WTC11 (cell line): Measurements from ENCODE around the gene SMDT1. TPM values are rescaled to one million over a fixed set of nuclear protein-coding genes. Genes with fewer than 3 reads are reported as not detected.

Experiments used
- ATAC-seq: fragments of 200-7000 bp; cut with Tn5 transposase; 2 replicates; pipeline ENCODE4 v1.10.0; 2021; ENCODE audit warnings: mild to moderate bottlenecking, moderate library complexity
- CTCF ChIA-PET: fragments of 300-600 bp; sonication (Branson Sonifier 250); formaldehyde crosslinking; loops from one replicate; lab custom pipeline; 2021; ENCODE audit warnings: antibody characterized with exemption; lab: Charles Lee
- POLR2A ChIA-PET: fragments of 350-600 bp; sonication (Branson Sonifier 250); formaldehyde crosslinking; loops from one replicate; lab custom pipeline; 2021; ENCODE audit warnings: antibody characterized with exemption; lab: Charles Lee
- DNase-seq: peaks from one replicate; pipeline ENCODE4 v3.0.0; 2021; ENCODE audit warnings: low spot score
- H3K27ac Mint-ChIP-seq: 2 replicates; pipeline ENCODE4 v1.8.0; 2021; ENCODE audit warnings: mixed read lengths
- H3K27me3 Mint-ChIP-seq: 2 replicates; pipeline ENCODE4 v1.8.0; 2021; ENCODE audit warnings: low read depth, mild to moderate bottlenecking, moderate library complexity, mixed read lengths
- H3K36me3 Mint-ChIP-seq: 2 replicates; pipeline ENCODE4 v1.8.0; 2021; ENCODE audit warnings: mixed read lengths
- H3K4me1 Mint-ChIP-seq: 2 replicates; pipeline ENCODE4 v1.8.0; 2022; ENCODE audit warnings: mixed read lengths
- H3K4me3 Mint-ChIP-seq: 2 replicates; pipeline ENCODE4 v1.8.0; 2021; ENCODE audit warnings: mild to moderate bottlenecking, moderate library complexity, mixed read lengths
- H3K9me3 Mint-ChIP-seq: 2 replicates; pipeline ENCODE4 v1.8.0; 2021; ENCODE audit warnings: mixed read lengths
- AFF4 ChIP-seq: sonication (generic); formaldehyde crosslinking; IDR thresholded peaks from 2 replicates; pipeline ENCODE4 v1.8.1; 2023; ENCODE audit warnings: mild to moderate bottlenecking, missing genetic modification reagents, borderline replicate concordance
- CBFB ChIP-seq: sonication (generic); formaldehyde crosslinking; IDR thresholded peaks from 2 replicates; pipeline ENCODE4 v1.8.1; 2022; ENCODE audit warnings: mild to moderate bottlenecking, low read depth, missing genetic modification reagents
- CREB1 ChIP-seq: sonication (generic); formaldehyde crosslinking; IDR thresholded peaks from 2 replicates; pipeline ENCODE4 v1.8.0; 2023; ENCODE audit warnings: mild to moderate bottlenecking, missing genetic modification reagents
- E2F1 ChIP-seq: sonication (generic); formaldehyde crosslinking; IDR thresholded peaks from 2 replicates; pipeline ENCODE4 v1.8.0; 2022; ENCODE audit warnings: mild to moderate bottlenecking, missing genetic modification reagents
- E2F4 ChIP-seq: sonication (generic); formaldehyde crosslinking; IDR thresholded peaks from 2 replicates; pipeline ENCODE4 v1.8.1; 2022; ENCODE audit warnings: low read depth, mild to moderate bottlenecking, moderate library complexity, missing genetic modification reagents, borderline replicate concordance
- ETV6 ChIP-seq: sonication (generic); formaldehyde crosslinking; IDR thresholded peaks from 2 replicates; pipeline ENCODE4 v1.8.1; 2022; ENCODE audit warnings: mild to moderate bottlenecking, missing genetic modification reagents
- FOXP1 ChIP-seq: sonication (generic); formaldehyde crosslinking; IDR thresholded peaks from 2 replicates; pipeline ENCODE4 v1.8.0; 2022; ENCODE audit warnings: missing genetic modification reagents, mild to moderate bottlenecking, moderate library complexity, borderline replicate concordance
- MAX ChIP-seq: sonication (generic); formaldehyde crosslinking; IDR thresholded peaks from 2 replicates; pipeline ENCODE4 v1.8.0; 2022; ENCODE audit warnings: mild to moderate bottlenecking, missing genetic modification reagents
- MYBL2 ChIP-seq: sonication (generic); formaldehyde crosslinking; IDR thresholded peaks from 2 replicates; pipeline ENCODE4 v1.8.1; 2023; ENCODE audit warnings: mild to moderate bottlenecking, moderate library complexity, missing genetic modification reagents
- NR1H2 ChIP-seq: sonication (generic); formaldehyde crosslinking; IDR thresholded peaks from 2 replicates; pipeline ENCODE4 v1.9.0; 2021; ENCODE audit warnings: mild to moderate bottlenecking, moderate library complexity, missing genetic modification reagents
- SMAD4 ChIP-seq: sonication (generic); formaldehyde crosslinking; IDR thresholded peaks from 2 replicates; pipeline ENCODE4 v1.8.0; 2022; ENCODE audit warnings: mild to moderate bottlenecking, missing genetic modification reagents
- TEAD1 ChIP-seq: sonication (generic); formaldehyde crosslinking; IDR thresholded peaks from 2 replicates; pipeline ENCODE4 v1.8.0; 2022; ENCODE audit warnings: mild to moderate bottlenecking, missing genetic modification reagents
- TEAD4 ChIP-seq: sonication (generic); formaldehyde crosslinking; IDR thresholded peaks from 2 replicates; pipeline ENCODE4 v1.8.0; 2022; ENCODE audit warnings: mild to moderate bottlenecking, missing genetic modification reagents
- TP53 ChIP-seq: sonication (generic); formaldehyde crosslinking; IDR thresholded peaks from 2 replicates; pipeline ENCODE4 v1.8.1; 2023; ENCODE audit warnings: mild to moderate bottlenecking, missing genetic modification reagents
- USF1 ChIP-seq: sonication (generic); formaldehyde crosslinking; IDR thresholded peaks from 2 replicates; pipeline ENCODE4 v1.8.0; 2022; ENCODE audit warnings: mild to moderate bottlenecking, missing genetic modification reagents
- ZNF281 ChIP-seq: sonication (generic); formaldehyde crosslinking; IDR thresholded peaks from 2 replicates; pipeline ENCODE4 v1.8.0; 2023; ENCODE audit warnings: mild to moderate bottlenecking, missing genetic modification reagents
- ZNF317 ChIP-seq: sonication (generic); formaldehyde crosslinking; IDR thresholded peaks from 2 replicates; pipeline ENCODE4 v1.8.1; 2023; ENCODE audit warnings: low read depth, mild to moderate bottlenecking, moderate library complexity, missing genetic modification reagents, borderline replicate concordance
- ZNF512 ChIP-seq: sonication (generic); formaldehyde crosslinking; IDR thresholded peaks from 2 replicates; pipeline ENCODE4 v1.8.1; 2022; ENCODE audit warnings: missing genetic modification reagents, borderline replicate concordance
- total RNA-seq: library from RNA; stranded (reverse); gene quantifications from 3 replicates; pipeline ENCODE4 v1.2.3, GENCODE V29; 2021

The SMDT1 gene
- total RNA-seq, 1 experiment from 2014 or later = 39.9 TPM

- Mint-ChIP-seq H3K27ac (peak overlapping the region; percentile 8; the same call in 1 of the 2 replicates), H3K9me3 (no peaks in the 10 kb centered on the region), H3K36me3 (peaks cover 24% of the 10 kb centered on the region), H3K4me3 (peak overlapping the region; percentile 72), H3K27me3 (peaks cover 28% of the 10 kb centered on the region), H3K4me1 (peaks cover 51% of the 10 kb centered on the region)
- DNase-seq (no peak), ATAC-seq (peak; percentile 1; the same call in 1 of the 2 replicates)
- ChIA-PET POLR2A (interaction anchor here (0.5 to 2.8 kb wide), 6 partner anchors 10 to 126 kb away, joined by 3 to 10 read pairs (median 3); partner anchors contain the start of gene NDUFA6), CTCF (interaction anchor here (1.1 to 2.8 kb wide), 6 partner anchors 21 to 373 kb away, joined by 3 to 22 read pairs (median 6); partner anchors contain the start of genes NDUFA6 and TNFRSF13C)
- TF ChIP-seq CBFB (no peak), TEAD4 (no peak), E2F1 (no peak), ZNF317 (CRISPR knock-in tag) (0 out of 2 replicates have a peak, but pooled peaks have one; percentile 29), ETV6 (CRISPR knock-in tag) (no peak), ZNF281 (no peak), MYBL2 (CRISPR knock-in tag) (no peak)
- TF ChIP-seq, all 79 proteins: peak for 1
Observed at GRCh38 chr22:42069801-42070516, 9.5 kb upstream of the SMDT1 start.

GRCh38 chr22:42070517-42071422 lies 8.7 kb upstream of the SMDT1 start, which contains the start of gene NAGA:
Gene NAGA (minus strand): TSS chr22:42070812. CDS start chr22:42070297, 515 bp downstream.
- CTCF ChIA-PET = interaction anchor here (1.0 to 2.8 kb wide), 7 partner anchors 20 to 373 kb away, joined by 3 to 22 read pairs (median 6); partner anchors contain the start of genes NDUFA6, SMIM45 and TNFRSF13C
- H3K9me3 Mint-ChIP-seq = no peaks in the 10 kb centered on the region
- peaks cover 16% of the 10 kb centered on the region for H3K36me3 Mint-ChIP-seq
- peaks cover 45% of the 10 kb centered on the region for H3K4me1 Mint-ChIP-seq
- H3K27me3 Mint-ChIP-seq = peaks cover 28% of the 10 kb centered on the region
- POLR2A ChIA-PET = interaction anchor here (0.5 to 2.8 kb wide), 7 partner anchors 9 to 140 kb away, joined by 3 to 10 read pairs (median 6); partner anchors contain the start of genes CENPM and NDUFA6
- DNase-seq (peak; percentile 97), ATAC-seq (peak; percentile 95)
- H3K4me3 Mint-ChIP-seq = peak within 1 kb of the TSS; percentile 72
- H3K27ac Mint-ChIP-seq = peak within 1 kb of the TSS; percentile 8; the same call in 1 of the 2 replicates
- TF ChIP-seq USF1 = no peak
- peak; percentile 84; the same call in 1 of the 2 replicates for TF ChIP-seq CREB1
- TF ChIP-seq E2F4 (CRISPR knock-in tag) = 0 out of 2 replicates have a peak, but pooled peaks have one; percentile 51
- peak; percentile 55; the same call in 1 of the 2 replicates for TF ChIP-seq SMAD4 (CRISPR knock-in tag)
- 0 out of 2 replicates have a peak, but pooled peaks have one; percentile 63 for TF ChIP-seq AFF4 (CRISPR knock-in tag)
- peak; percentile 85 for TF ChIP-seq ETV6 (CRISPR knock-in tag)
- TF ChIP-seq ZNF317 (CRISPR knock-in tag) = peak; percentile 38; the same call in 1 of the 2 replicates
- peak; percentile 81; the same call in 1 of the 2 replicates for TF ChIP-seq FOXP1 (CRISPR knock-in tag)
- TF ChIP-seq TP53 (CRISPR knock-in tag) = peak; percentile 88; the same call in 1 of the 2 replicates
- TF ChIP-seq ZNF512 (CRISPR knock-in tag) = no peak
- TF ChIP-seq MAX (CRISPR knock-in tag) = peak; percentile 98
- peak; percentile 39; the same call in 1 of the 2 replicates for TF ChIP-seq NR1H2 (CRISPR knock-in tag)
- TF ChIP-seq TEAD1 (CRISPR knock-in tag) = peak; percentile 88
